GM23248 (cell line): Measurements from ENCODE around the gene EFCAB13.
A peak's percentile ranks its signal among the peaks of the same experiment; 100 is the strongest.

Experiments
- EZH2 ChIP-seq: fragments of 200-600 bp; sonication (generic); IDR thresholded peaks from 2 replicates; pipeline ENCODE4 v1.6.1; 2018; ENCODE audit warnings: antibody characterized with exemption, mild to moderate bottlenecking; ENCODE audit not compliant: insufficient read depth, poor library complexity, severe bottlenecking
- EZH2phosphoT487 ChIP-seq: fragments of 200-600 bp; sonication (generic); IDR thresholded peaks from 2 replicates; pipeline ENCODE4 v1.6.1; 2018; ENCODE audit warnings: antibody characterized with exemption, moderate library complexity, mild to moderate bottlenecking, low read depth; ENCODE audit not compliant: insufficient read depth

- TF ChIP-seq EZH2: no peak
- TF ChIP-seq EZH2phosphoT487: peak; percentile 93
Observed at GRCh38 chr17:47305302-47305923, 18.3 kb upstream of the EFCAB13 start.
